Stimulated activated effector memory CD8-positive, alpha-beta T cell treated with anti-CD3 and anti-CD28 coated beads, Interleukin-12 subunit alpha, Interleukin-12 subunit beta, amount 100 ng/mL, for 72 hours (primary cell): ENCODE results near the gene SLC10A7.

Source experiments
- ATAC-seq: fragments of 150-1000 bp; cut with Tn5 transposase; 2 replicates; pipeline ENCODE4 v1.10.0; 2021
- DNase-seq, 2 donors: peaks; one replicate each; pipeline ENCODE4 v3.0.0; 2021 to 2022; ENCODE audit warnings: low spot score in 2 of 2
- H3K27ac Mint-ChIP-seq: one replicate; pipeline ENCODE4 v1.8.0; 2022; ENCODE audit warnings: mild to moderate bottlenecking, mixed read lengths
- H3K36me3 Mint-ChIP-seq: one replicate; pipeline ENCODE4 v1.8.0; 2022; ENCODE audit warnings: mild to moderate bottlenecking, mixed read lengths
- H3K4me1 Mint-ChIP-seq: one replicate; pipeline ENCODE4 v1.8.0; 2022; ENCODE audit warnings: mixed read lengths
- H3K4me3 Mint-ChIP-seq: one replicate; pipeline ENCODE4 v1.8.0; 2022; ENCODE audit warnings: mild to moderate bottlenecking, mixed read lengths
- H3K9me3 Mint-ChIP-seq: one replicate; pipeline ENCODE4 v1.8.0; 2022; ENCODE audit warnings: mixed read lengths

The SLC10A7 gene

DNA sequence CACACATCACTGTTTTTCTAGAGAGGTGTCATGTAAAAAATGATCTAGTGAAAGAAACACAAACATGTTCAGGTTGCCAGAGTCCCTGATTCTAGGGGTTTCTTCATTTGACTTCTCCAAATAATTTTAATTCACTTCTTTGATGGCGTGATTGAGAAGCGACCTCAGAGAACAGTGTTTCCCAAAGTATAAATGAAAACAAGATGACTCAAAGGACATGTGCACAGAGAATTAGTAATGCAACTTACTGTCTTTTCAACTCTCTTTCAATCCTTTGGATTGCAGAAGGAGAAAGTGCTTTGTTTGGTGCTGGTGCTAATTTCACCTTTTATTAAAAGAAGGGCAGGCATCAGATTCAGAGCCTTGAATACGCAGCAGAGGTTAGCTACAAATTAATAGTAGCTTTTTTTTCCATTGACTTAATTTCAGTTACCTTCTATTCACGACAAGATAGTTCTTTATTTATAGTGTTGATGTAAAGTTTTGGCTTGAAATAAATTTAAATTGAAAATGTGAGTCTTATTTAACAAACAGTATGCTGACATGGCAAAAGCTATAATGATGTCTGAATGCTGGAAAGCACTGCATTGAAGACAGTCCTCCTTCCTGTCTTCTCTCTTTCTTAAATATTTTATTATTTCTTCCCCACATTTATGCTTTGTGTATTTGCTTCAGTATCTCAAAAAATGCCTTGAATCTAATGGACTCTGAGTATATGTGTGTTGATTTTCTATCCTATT, 85.1 kb downstream of the SLC10A7 start:
- Mint-ChIP-seq H3K36me3 (no peaks in the 10 kb centered on the region), H3K4me3 (no peak overlapping the region), H3K4me1 (no peaks in the 10 kb centered on the region), H3K9me3 (no peaks in the 10 kb centered on the region), H3K27ac (no peak overlapping the region)
- DNase-seq (no peak), ATAC-seq (no peak)

DNA sequence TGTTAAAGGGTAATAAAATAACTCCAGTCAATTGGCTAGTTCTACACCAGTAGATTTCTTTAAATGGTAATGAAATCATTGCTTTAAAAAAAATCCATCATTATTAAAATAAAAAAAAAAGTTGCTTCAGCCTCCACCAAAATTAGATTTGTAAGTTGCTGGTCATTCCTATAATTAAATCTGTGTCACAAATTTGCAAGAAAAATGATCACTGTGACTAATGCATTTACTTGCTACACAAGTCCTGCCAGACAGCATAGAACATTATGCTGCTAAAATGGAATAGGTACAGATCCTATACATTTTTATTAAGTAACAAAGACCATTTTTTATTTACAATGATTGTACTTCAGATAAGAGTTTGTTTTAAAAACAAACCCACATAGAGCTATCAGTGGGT, 85.8 kb downstream of the SLC10A7 start:
- Mint-ChIP-seq H3K4me1 (no peaks in the 10 kb centered on the region), H3K27ac (no peak overlapping the region), H3K36me3 (no peaks in the 10 kb centered on the region), H3K4me3 (no peak overlapping the region), H3K9me3 (no peaks in the 10 kb centered on the region)
- ATAC-seq, result no peak
- DNase-seq, result no peak

DNA sequence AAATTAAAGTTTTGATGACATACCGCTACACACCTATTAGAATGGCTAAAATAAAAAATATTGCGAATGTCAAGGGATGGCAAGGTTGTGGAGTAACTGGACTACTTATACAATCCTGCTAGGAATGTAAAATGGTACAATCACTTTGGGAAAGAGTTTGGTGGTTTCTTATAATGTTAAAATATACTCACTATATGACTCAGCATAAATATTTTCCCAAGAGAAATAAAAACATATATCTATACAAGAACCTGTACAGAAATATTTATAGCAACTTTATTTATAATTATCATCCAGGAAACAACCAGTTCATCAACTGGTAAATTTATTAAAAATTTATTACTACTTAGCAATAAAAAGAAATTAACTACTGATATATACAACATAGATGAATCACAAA, 89.7 kb downstream of the SLC10A7 start:
- no peaks in the 10 kb centered on the region for H3K4me1 Mint-ChIP-seq
- no peaks in the 10 kb centered on the region for H3K9me3 Mint-ChIP-seq
- no peak overlapping the region for H3K27ac Mint-ChIP-seq

DNA sequence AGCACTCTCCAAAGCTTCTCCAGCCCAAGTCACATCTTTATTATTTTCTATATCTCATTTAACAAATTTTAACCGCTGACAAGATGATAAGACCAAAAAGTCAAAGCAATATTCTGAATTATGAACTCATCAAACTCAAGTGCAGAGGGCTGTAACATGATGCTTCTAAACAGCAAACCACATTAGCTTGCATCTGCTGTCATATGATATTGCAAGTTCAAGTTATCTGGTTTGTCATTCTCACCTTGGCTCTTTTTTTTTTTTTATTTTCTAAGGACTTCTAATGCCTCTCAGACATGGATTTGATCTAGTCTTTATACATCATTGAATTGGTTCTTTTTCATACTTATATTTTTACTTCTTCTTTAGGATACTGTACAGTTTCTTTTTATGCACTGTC, 93.4 kb downstream of the SLC10A7 start:
- H3K4me3 Mint-ChIP-seq, result no peak overlapping the region
- H3K9me3 Mint-ChIP-seq, result no peaks in the 10 kb centered on the region
- no peaks in the 10 kb centered on the region for H3K36me3 Mint-ChIP-seq
- H3K4me1 Mint-ChIP-seq, result no peaks in the 10 kb centered on the region
- DNase-seq, result no peak
- ATAC-seq, result no peak
- no peak overlapping the region for H3K27ac Mint-ChIP-seq

More for the DNA sequence above, 89.7 kb downstream of the SLC10A7 start:
- no peak overlapping the region for H3K4me3 Mint-ChIP-seq
- ATAC-seq (no peak), DNase-seq (no peak)
- no peaks in the 10 kb centered on the region for H3K36me3 Mint-ChIP-seq

DNA sequence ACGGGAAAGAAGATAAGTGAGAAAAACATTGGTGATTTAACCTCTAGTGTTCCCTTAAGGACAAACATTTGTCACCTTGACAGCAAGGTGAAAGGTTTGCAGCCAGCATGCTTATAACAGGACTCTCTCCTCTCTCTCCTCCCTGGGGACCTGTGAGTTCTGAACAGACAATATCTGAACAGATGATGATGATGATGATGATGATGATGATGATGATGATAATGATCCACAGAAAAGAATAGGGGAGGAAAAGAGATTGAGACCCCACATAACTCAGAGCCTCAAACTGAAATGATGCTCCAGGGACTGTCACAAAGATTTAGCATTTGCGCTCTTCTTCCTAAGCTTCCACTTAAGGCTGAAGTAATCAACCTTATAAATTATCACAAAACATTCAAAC, 103.9 kb downstream of the SLC10A7 start:
- ATAC-seq (no peak), DNase-seq (no peak)
- Mint-ChIP-seq H3K27ac (no peak overlapping the region), H3K4me3 (no peak overlapping the region), H3K36me3 (no peaks in the 10 kb centered on the region), H3K9me3 (no peaks in the 10 kb centered on the region), H3K4me1 (no peaks in the 10 kb centered on the region)

DNA sequence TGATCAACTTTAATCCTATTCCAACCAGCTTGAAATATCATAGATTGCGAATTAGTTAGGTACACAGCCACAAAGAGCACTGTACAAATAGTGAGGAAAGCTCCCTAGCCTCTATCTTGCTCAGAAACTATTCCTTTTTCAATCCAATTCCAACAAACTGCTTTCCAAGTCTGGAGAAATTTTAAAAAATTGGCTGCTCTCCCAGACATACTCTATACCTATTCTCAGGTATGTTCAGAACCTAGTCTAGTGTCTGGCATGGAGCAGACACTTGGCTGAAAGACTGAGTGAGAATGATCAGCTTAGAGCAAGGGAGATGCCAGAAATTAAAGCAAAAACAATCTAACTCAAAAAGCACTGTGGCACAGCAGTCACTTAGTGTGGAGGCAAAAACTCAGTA, 105.9 kb downstream of the SLC10A7 start:
- ATAC-seq (no peak), DNase-seq (no peak)
- Mint-ChIP-seq H3K9me3 (no peaks in the 10 kb centered on the region), H3K4me1 (no peaks in the 10 kb centered on the region), H3K4me3 (no peak overlapping the region), H3K27ac (no peak overlapping the region), H3K36me3 (no peaks in the 10 kb centered on the region)

DNA sequence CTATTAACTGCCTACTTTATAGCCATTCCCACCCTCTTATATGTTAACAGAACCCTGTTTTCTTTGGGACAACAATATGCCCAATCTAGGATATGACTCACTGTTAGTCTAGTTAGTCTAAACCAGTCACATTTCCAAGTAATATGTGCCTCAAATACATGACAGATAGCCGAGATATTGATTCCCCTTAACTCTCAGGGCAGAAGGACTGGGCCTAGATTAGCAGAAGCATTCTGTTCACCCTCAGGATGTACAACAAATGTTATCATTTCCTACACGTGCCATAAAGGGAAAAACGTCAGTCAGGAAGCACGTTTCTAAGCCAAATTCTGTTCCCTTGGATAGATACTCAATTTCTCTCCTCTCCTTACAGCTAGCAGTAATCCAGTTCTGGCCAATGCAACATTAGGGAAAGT, 114.1 kb downstream of the SLC10A7 start:
- H3K27ac Mint-ChIP-seq, result no peak overlapping the region
- no peak overlapping the region for H3K4me3 Mint-ChIP-seq
- H3K4me1 Mint-ChIP-seq, result no peaks in the 10 kb centered on the region
- H3K9me3 Mint-ChIP-seq, result no peaks in the 10 kb centered on the region
- H3K36me3 Mint-ChIP-seq, result no peaks in the 10 kb centered on the region
- DNase-seq (no peak), ATAC-seq (no peak)

DNA sequence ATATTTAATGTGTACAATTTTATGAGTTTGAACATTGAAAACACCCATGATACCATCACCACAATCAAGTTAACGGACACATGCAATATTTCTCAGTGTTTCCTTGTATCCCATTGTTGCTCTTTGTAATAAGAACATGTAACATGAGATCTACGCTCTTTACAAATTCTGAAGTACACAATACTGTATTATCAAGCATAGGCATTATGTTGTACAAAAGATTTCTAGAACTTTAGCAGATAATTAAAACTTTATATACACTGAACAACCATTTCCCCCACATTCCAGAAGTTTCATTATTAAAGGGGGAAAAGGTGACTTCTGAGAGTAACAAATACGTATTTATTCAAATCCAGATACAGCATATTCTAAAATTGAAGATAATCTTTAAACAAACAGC, 114.5 kb downstream of the SLC10A7 start:
- DNase-seq (no peak), ATAC-seq (no peak)
- H3K9me3 Mint-ChIP-seq, result no peaks in the 10 kb centered on the region
- no peak overlapping the region for H3K27ac Mint-ChIP-seq
- H3K36me3 Mint-ChIP-seq, result no peaks in the 10 kb centered on the region
- no peak overlapping the region for H3K4me3 Mint-ChIP-seq
- H3K4me1 Mint-ChIP-seq, result no peaks in the 10 kb centered on the region

DNA sequence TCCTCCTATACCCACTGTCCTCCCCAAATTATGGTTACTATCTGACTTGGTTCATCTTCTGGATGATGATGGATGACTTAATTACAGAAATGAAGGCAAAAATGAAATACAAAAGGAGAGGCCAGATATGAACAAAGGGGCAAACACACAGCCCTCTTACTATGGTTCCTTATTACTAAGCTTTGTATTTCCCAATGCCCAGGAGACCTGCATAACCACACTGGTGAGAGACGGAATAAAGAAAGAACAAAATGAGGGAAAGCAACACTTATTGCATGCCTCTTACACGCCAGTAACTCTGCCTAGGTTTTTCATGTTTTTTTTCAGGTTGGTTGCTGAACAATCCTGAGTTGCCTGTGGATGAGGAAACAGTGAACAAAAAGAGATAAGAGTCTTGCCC, 120.5 kb downstream of the SLC10A7 start:
- Mint-ChIP-seq H3K36me3 (no peaks in the 10 kb centered on the region), H3K4me1 (no peaks in the 10 kb centered on the region)
- no peak for ATAC-seq

DNA sequence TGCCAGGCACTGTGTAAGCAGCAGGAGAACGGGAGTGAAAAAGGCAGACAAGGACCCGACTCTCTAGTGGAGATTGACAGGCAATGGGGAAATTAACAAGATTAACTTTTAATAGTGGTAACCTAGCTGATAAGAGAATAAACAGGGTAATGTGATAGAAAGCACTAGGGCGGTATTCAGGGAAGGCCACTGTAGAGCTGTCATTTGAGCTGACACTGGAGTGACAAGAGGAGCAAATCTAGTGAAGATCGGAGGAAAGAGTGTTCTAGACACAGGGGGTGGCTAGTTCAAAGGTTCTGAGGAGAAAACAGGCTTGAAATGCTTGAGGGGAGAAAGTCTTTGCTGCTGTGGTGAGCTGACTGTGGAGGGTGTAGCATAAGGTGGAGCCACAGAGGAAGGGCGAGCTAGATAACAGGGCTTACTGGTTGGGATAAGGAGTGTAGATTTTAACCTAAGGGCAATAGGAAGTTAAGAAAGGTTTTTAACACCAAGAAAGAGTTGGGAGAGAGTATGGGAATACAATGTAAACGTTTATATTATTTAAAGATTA, 122.8 kb downstream of the SLC10A7 start:
- Mint-ChIP-seq H3K4me1 (no peaks in the 10 kb centered on the region), H3K36me3 (no peaks in the 10 kb centered on the region), H3K27ac (no peak overlapping the region), H3K4me3 (no peak overlapping the region), H3K9me3 (no peaks in the 10 kb centered on the region)
- DNase-seq (no peak), ATAC-seq (no peak)

More for the DNA sequence above, 120.5 kb downstream of the SLC10A7 start:
- no peak overlapping the region for H3K27ac Mint-ChIP-seq
- DNase-seq, result no peak
- H3K4me3 Mint-ChIP-seq, result no peak overlapping the region
- no peaks in the 10 kb centered on the region for H3K9me3 Mint-ChIP-seq

DNA sequence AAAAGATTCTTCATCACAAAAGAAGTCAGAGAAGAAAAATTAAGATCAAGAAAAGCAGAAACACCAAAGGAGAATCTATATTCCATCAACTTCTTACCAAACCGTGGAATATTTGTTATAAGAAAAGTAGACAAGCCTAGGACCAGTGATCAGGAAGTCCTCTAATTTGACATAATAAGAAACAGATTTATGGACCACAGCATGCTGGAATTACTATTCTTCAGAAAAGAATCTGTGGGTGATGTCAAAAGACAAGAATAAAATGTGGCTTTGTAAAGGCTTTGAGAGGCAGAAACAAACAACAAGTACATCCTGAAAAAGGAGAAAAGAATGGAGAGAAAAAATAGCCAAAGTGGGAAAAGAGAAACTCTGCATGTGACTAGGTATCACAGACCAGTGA, 123.3 kb downstream of the SLC10A7 start:
- DNase-seq, result no peak
- ATAC-seq, result no peak
- no peaks in the 10 kb centered on the region for H3K36me3 Mint-ChIP-seq
- H3K27ac Mint-ChIP-seq, result no peak overlapping the region
- no peaks in the 10 kb centered on the region for H3K4me1 Mint-ChIP-seq
- H3K4me3 Mint-ChIP-seq, result no peak overlapping the region
- no peaks in the 10 kb centered on the region for H3K9me3 Mint-ChIP-seq

DNA sequence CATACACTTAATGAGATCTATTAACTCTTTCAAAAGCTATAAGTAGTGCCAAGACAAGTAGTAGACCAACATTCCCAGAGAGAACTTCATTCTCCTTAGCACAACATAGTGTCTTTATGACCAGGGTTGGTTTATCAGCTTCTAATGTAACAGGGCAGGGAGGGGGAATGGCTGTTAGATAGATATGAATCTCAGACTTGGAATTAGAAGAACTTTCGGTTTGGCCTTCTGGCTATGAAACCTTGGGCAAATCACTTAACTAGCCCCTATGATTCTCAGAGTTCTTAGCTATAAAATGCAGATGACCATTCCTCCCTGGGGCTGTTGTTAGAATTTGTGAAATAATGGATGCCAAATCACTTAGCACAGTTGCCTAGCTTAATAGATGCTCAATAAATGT, 132.2 kb downstream of the SLC10A7 start:
- no peak overlapping the region for H3K27ac Mint-ChIP-seq
- ATAC-seq (no peak), DNase-seq (no peak)
- H3K36me3 Mint-ChIP-seq, result no peaks in the 10 kb centered on the region
- H3K9me3 Mint-ChIP-seq, result no peaks in the 10 kb centered on the region
- no peak overlapping the region for H3K4me3 Mint-ChIP-seq
- no peaks in the 10 kb centered on the region for H3K4me1 Mint-ChIP-seq

DNA sequence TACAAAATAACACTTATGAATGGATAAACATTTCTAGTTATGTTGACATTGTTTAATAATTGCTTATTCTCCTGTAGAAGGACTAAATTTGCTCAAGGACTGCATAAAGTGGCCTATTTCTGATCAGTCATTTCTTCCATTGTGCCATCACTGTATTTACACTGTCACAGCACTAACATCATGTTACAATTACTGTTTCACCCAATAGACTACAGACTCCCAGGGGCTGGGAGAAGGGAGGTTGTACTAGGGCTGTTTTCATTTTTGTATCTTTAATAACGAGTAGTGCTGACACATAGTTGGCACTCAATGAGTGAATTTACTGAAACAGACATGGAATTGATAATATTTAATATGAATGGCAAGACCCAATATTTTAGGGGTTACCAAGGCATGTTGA, 139.5 kb downstream of the SLC10A7 start:
- ATAC-seq (no peak), DNase-seq (no peak)
- Mint-ChIP-seq H3K27ac (no peak overlapping the region), H3K36me3 (no peaks in the 10 kb centered on the region), H3K9me3 (no peaks in the 10 kb centered on the region), H3K4me3 (no peak overlapping the region), H3K4me1 (peaks cover 6% of the 10 kb centered on the region)

DNA sequence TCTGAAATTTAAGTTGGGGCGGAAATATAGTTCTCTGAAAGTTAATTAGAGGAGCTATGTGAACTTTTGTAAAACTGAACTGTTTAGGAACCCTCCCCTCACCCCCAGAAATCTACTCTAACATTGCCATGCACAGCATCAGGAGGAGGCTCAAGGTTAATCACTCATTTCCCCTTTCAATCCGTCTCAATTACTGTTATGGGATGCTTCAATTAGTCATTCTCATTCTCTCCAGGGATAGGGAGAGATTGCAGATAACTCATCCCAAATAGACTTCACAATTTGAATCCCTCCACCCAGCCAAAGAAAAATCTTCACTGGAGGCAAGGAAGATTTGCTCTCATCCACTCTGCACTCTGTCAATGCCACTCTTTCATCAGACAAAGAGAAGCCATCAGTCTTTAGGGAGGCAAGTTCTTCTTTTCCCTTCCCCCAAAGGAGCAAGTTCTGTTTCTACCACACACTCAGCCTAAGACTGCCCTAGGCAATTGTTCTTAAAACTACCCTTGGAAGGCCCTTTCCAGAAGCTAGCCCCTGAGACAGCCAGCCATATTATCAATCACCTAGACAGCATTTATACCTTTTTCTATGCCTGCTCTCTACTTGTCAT, 140.4 kb downstream of the SLC10A7 start:
- ATAC-seq (no peak), DNase-seq (no peak)
- H3K4me3 Mint-ChIP-seq, result no peak overlapping the region
- no peaks in the 10 kb centered on the region for H3K36me3 Mint-ChIP-seq
- H3K4me1 Mint-ChIP-seq, result peaks cover 6% of the 10 kb centered on the region
- H3K9me3 Mint-ChIP-seq, result no peaks in the 10 kb centered on the region
- H3K27ac Mint-ChIP-seq, result no peak overlapping the region

DNA sequence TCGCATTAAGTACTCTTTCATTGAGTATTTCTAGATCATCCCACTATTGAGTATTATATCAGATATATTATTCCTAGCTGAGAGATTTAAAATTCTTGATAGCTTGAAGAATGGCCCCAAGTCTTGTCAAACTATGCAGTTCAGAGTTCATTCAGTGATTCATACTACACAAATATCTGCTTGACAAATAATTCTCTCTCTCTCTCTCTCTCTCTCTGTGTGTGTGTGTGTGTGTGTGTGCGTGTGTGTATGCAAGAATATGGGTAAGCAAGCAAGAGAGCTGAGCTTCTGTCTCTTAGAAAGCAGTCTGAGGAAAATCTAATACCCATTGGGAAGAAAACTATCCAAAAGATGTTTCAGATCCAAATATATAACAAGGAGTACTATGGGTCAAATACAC, 142.0 kb downstream of the SLC10A7 start:
- H3K4me1 Mint-ChIP-seq, result peaks cover 6% of the 10 kb centered on the region
- no peak overlapping the region for H3K27ac Mint-ChIP-seq
- no peaks in the 10 kb centered on the region for H3K36me3 Mint-ChIP-seq
- no peaks in the 10 kb centered on the region for H3K9me3 Mint-ChIP-seq
- DNase-seq (no peak), ATAC-seq (no peak)
- no peak overlapping the region for H3K4me3 Mint-ChIP-seq

DNA sequence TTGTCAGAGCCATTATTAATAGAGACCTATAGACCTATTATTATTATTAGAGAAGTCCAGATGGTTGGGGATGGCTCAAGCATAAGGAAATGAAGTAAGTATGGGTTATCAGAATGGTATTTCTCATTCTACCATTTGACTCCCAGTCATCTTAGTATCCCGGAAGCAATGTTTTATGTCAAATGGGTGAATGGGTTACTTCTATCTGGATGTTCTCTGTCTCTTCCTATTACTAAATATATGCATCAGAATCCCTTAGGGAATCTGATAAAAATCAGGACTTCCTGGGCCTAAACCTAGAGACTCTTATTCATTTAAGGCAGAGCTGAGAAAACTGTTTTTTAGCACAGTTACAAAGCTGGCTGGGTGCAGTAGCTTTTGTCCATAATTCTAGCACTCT, 149.9 kb downstream of the SLC10A7 start:
- H3K4me3 Mint-ChIP-seq, result no peak overlapping the region

More for the DNA sequence above, 149.9 kb downstream of the SLC10A7 start:
- H3K9me3 Mint-ChIP-seq, result no peaks in the 10 kb centered on the region
- H3K36me3 Mint-ChIP-seq, result no peaks in the 10 kb centered on the region
- H3K4me1 Mint-ChIP-seq, result no peaks in the 10 kb centered on the region
- ATAC-seq, result no peak
- H3K27ac Mint-ChIP-seq, result no peak overlapping the region
- DNase-seq, result no peak
